Astrocyte of the hippocampus (primary cell): ENCODE data around the gene DACT2.
"Not testable (repeated sequence)": the region's sequence is repeated elsewhere in the genome, so short reads cannot be mapped to it uniquely, and the experiment has no call there.

Experiments used
- DNase-seq: peaks from one replicate; pipeline ENCODE4 v3.0.0; 2011; ENCODE audit warnings: low read depth, low spot score

DACT2 gene

DNA sequence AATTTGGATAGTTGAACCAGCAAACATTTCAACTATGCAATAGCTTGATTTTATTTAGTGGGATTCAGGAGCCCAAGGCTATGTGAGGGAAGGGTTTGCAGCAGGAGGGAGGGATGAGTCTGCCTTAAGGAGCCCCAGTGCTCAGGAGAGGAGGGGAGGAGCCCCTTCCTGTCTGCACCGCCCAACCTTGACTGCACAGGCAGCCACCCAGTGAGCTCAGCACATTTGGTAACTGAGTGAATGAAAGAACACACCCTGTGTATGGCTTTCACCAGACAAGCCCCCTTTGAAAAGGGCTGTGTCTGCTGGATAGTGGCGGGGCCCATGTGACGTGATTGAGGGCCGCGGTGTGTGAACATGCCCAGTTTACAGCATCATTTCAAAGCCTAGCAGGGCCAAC lies 17.0 kb downstream of the DACT2 start:
- no peak for DNase-seq

DNA sequence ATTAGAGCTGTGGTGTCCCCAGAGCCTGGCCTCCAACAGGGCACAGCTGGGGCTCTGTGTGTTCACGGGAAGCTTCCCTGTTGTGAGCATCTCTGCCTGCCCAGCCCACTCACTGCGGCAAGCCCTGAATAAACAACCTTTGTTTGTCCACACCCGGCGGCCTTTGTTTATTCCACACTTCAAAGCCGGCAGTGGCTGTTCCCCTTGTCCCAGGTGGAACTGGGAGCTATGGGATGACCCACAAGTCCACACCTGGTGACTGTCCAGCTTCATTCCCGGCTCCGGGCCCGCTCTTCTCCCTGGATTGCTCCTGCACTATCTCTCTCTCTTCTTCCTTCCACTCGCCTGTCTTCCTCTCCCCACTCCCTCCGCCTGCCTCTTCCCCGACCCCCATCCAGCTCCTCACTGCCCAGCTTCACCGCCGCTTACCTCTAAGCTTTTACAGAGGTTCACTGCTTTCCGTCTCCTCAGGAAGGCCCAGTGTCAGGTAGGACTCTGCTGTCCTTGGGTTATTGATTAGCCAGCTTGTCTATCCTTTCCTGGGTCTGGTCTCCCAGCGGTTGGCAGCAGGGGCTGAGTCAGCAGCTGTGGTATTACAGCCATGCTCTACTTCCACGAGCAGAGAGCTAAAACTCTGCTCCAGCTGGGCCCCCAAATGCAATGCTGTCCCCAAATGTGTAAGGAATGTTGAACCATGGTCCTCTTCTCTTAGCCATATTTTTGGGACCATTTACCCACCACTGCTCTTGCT lies 17.8 kb downstream of the DACT2 start:
- DNase-seq = no peak

DNA sequence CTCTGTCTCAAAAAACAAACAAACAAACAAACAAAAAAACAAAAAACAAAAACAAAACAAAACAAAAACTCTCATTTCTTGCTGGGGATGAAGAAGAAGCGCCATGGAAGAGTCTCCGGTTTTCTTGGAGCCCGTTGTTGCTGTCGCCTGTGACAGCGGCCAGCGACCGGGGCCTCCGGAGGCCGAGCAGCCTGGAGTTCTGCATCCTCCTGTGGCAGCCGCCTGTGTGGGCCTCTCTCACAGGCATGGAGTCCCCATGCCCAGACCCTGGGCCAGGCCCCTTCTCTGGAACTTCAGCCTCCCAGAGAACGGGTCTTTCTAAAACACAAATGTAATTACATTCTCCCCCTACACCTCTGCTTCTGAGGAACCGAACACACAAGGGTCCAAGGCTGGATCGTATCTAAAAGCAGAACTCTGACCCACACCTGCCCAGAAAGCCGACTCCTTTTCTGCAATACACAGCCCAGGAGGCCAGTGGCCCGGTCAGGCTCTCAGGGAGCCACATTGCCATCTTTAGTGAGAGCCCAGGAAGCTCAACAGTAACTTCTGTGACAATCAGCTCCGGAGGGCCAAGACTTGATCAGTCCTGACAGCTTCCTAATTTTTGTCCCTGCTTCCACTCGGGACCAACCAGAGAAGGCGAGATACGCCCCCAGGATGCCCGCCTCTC lies 18.5 kb downstream of the DACT2 start:
- DNase-seq = no peak

DNA sequence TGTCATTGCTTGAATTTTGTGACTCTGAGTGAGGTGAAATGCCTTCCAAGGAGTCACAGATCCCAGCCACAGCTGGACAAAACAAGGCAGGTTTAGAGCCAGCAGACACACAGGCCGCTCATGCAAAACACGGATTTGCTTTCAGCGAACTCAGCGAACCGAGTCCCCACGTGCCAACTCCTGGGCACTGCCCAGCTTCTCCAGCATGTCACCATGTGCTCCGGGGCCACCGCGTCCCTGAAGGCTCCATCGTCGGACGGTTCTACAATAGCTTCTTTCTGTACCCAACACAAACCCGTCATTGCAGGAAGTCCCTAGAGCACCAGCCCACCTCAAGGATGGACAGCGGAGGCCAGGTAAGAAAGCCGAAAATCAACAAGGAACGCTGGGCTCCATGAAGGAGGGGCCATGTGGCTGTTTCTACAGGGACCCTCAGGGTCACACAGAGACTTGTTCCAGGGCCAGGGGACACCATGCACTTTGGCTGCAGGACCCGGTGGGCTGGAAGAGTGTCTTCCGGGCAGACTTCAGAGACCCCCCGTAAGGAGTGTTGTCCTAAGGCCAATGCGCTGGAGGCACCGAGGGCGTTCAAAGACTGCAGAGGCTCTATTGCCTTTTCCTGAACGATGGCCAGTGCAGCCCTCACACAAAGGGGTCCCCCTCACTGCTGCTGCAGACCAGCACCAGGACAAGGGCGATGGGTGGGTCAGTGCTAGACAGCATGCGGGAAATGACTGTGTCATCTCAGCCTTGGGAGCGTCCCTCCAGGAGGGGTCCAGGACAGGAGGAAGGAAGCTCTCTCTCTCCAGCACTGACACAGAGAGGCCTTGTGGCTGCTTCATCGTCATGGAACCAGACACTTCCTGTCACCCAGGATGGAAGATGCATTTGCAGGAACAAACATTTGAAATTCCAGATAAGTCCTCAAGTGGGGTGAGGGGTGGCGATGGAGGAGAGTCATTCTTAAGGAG lies 19.8 kb downstream of the DACT2 start:
- DNase-seq = no peak

DNA sequence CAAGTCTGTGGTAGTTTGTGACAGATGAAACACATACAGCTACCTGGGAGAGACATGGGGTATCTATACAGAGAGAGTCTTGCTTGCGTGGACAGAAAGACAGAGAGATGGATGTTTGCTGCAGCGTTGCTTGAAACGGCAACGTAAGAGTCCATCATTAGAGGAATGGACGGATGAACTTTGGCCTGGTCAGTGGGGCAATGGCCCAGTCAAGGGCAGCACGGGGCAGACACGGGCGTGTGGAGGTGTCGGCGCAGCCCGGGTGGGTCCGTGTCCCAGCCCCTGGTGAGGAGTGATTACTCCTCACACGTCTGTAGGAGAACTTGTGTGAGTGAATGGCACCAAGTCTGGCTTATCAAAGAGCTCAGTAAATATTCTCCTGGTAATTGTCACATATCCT lies 21.9 kb downstream of the DACT2 start:
- DNase-seq = no peak

DNA sequence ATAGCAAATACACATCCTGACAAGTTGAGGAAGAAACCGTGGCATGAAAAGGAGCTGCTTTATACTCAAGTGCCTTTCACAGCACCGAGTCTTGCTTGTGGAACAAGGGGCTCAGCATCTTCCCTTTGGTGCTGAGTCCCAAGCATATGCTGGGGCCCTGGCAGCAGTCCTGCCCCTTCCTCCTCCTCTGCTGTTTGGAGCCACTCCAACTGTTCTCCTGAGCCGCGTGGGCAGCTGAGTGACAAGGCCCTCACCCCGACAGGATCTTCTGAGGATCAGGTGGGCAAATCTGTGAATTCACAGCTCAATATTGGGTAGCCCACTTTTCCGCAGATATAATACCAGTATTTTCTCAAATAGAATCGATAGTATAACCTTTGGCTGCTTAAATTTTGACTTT lies 24.7 kb downstream of the DACT2 start:
- DNase-seq = no peak

DNA sequence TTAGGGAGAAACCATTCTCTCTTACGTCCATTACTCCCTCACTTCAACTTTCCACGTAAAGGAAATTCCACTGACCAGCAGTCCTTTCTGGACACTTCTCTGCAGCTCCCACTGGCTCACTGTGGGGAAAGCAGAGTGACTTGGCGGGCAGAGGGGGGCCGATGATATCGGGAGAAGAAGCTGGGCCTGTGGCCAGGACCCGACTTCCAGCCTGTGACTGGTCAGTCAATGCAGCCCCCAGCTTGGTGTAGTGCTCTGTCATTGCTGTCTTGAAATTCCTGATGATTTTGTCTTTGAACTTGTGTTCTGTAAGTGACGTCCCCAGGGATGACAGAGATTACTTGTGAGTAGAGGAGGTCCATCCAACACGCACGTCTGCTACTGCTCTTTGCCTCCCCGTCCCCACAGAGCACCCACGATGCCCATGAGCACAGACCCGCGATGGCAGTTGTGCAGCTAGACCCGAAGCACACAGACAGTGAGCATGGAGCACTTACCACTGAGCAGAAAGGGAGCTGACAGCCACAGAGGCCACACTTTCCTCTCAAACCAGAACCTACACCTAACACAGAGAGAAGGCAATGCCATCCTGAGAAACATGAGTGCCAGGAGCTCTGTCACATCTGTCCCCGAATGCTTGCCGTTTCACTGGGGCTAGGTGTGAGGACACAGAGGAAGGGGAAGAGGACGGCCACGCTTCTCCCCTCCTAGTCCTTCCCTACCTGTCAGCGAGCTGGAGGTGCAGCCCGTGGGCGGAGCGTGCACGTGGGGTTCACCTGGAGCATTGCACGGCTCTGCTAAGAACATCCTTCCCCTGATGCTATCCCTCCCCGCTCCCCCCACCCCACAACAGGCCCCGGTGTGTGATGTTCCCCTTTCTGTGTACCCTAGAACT lies 25.7 kb downstream of the DACT2 start:
- DNase-seq = no peak

DNA sequence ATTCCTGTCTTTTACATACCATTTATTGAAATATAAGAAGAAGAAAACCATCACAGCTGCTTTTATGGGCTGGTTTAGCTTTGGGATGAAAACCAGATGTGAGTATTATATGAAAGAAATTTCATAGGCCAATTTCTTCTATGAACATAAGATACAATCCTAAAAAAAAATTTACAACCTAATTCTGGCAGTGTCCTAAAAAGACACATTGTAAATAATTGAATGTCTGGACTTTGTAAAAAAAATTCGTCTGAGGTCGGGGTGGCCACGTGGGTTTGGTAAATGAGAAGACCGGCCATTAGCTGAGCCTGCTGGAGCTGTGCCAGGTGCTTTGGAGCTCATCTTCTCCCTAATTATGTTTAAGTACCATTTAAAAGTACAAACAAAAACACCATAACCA lies 26.8 kb downstream of the DACT2 start:
- DNase-seq = no peak

DNA sequence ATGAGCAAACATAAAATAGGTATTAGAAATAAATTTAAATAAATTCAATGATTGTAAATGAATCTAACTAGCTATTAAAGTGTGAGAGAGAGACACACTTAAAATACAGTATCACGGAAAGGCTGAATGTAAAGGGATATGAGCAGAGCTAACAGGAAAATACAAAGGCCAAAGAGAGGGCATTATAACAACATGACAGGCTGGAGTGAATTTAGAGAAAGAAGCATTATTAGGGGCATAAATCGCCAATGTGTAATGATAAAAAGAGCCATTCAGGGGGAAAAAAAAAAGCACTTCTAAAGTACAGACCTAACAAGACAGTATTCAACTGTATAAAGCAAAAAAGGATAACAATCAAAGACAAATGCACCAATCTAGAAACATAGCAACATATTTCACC lies 28.1 kb downstream of the DACT2 start:
- DNase-seq = no peak

DNA sequence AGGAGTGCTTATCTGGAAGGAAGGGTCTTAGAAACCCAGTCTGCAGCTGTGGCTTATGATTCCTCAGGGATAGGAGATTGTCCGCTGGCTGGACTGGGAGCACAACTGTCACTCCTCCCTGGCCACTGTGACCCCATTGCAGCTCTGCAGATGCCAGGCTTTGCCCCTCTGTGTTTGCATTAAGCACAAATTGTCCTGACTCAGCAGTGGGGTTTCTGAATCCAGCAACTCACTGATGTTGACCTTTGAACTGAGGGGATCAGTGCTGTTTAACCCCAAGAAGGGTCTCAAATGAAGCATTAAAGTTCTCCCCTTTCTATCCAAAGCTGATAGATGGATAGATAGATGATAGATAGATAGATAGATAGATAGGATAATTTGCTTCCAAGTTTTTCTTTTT lies 29.5 kb downstream of the DACT2 start:
- DNase-seq = no peak

DNA sequence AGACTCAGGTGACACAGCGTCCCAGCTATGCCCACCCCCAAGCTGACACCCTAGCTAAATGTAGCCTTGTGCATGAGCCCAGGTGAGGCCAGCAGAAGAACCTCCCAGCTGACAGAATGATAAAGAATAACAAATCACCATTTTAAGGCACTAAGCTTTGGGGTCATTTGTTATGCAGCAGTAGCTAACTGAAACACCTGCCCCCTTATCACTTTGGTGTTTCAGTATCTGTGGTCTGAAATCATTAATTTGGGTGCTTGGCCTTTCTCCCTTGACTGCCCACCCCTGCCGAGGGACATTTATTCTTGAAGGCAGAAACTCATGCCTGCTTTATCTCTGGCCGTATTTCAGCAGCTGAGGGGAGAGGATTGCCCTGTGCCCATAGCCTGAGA lies 30.0 kb downstream of the DACT2 start:
- DNase-seq = no peak

DNA sequence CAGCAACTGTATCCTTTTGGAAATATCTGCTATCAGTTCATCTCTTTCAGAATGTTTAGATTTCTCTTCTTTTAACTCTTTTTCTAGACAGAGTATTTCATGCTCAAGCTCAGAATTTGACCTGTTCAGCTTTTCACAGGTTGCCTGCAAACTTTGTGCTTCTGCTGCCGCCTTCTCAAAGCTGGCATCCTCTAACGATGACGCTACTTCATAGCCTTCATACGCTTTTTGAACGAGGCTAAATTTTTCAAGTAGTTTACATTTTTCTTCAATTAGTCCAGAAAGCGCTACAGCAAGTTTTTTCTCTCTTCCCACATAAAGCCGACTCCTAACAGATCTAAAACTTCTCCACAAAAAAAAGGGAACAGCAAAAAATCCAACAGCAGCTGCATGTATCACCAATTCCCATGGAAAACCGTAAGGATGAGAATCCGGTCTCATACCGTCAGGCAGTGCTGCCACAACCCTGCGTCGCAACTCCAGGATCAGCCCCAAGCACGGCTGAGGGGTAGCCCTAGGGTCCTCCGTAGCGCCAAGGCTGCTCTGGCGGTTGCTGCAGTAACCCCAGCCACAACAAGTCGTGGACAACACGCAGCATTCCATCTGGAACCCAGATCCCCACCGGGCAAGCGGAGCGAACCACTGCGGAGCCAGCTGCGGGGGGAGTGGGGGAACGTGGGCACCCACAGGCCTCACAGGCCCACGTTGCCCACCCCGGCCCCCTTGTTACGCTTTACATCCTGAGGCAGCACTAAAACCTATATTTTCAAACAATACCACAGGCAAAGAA lies 30.6 kb downstream of the DACT2 start:
- DNase-seq = no peak

DNA sequence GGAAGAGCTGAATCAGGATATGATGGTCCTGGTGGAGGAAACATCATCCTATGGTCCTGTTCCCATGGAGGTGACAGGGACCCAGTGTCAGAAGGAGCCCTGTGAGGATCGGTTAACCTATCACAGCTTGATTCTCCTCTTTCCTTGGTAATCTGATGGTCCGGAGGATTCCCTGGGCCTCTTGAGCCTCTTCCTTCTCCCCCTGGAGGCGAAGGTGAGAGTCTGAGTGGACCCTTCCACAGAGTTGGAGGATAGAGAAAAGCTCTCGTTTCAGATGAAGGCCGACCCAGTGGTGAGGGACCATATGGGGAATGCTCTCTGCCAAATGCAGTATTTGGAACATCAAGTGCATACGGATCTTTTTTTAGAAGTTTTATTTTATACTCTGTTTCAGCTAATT lies 32.1 kb downstream of the DACT2 start:
- not testable (repeated sequence) for DNase-seq

DNA sequence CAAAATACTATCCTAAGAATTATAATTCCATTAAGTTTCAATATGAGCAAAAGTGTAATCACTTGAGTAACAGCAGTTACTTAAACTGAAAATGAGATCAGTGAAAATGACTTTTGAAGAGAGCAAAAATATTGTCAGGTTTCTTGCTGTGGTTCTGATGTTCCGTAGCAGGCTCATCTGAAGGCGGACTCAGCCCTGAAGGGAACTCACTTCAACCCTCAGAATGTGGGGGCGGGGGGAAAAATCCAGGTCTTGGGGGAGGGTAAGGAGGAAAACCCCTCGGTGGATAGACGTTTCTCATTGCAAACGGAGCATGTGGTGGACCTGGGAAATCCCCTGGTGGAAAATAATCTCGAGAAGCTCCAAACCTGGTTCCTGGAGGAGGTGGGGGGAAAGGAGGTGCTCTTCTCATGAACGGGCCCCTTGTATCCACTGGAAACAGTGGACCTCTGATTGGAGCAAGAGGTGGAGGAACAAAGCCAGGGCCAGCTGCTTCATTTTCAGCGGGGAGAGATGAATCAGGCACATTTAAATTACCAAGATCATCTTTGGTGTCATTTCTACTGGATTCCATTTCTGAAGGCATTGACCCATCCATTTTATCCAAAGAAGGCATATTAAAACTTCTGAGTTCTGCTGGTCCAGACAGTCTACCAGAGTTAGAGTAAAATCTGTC lies 32.7 kb downstream of the DACT2 start:
- not testable (repeated sequence) for DNase-seq

DNA sequence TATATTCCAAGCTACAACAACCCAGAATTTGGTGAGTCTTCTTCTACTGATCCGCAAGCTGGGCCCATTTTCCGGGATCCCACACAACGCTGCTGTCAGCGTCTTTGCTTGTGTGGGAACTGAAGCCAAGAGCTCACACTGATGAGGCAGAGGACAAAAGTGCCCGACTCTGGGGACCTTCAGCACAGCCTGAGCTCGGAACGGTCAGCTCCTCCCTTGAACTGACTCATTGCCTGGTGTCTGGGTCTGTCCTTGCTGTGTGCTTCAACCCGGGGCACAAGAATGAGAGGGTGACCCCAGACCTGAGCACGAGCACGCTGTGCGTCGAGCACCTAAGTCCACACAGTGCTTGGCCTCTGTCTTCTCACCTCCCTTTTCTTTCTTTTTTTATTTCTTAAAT lies 33.5 kb downstream of the DACT2 start:
- DNase-seq = no peak

DNA sequence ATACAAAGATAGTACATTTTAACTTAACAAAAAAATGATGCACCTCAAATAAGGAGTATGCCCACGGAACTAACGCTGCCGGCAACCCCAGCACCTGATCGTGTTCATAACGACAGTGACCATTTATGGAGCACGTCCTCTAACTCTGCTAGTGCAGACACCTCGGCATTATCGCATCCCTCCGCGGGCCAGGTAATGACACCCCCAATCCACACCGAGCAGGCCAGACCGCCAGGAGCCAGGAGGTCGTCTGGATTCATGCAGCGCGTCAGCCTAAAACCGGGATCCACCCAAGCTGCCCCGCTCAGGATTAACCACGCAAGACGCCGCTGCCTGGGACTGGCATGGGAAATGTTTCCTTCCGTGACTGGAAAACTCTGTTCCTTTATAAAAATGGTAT lies 34.1 kb downstream of the DACT2 start:
- DNase-seq = no peak

DNA sequence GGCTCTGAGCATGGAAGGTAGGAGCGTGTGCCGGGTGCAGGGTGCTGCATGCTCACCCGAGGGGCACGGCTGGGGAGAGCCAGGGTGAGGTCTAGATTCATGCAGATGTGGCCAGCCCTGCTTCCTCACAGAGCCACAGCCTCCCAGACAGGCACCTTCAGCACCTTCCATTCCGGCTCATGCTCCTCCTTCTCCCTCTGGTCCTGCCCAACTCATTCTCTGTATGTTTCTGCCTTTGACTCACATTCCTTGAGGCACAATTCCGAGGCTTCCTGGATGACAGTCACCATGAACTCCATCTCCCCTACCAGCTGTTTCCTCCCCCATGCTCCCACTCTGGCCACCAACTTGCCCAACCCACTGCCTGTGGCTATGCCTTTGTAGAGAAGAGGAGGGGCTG lies 35.4 kb downstream of the DACT2 start:
- no peak for DNase-seq

DNA sequence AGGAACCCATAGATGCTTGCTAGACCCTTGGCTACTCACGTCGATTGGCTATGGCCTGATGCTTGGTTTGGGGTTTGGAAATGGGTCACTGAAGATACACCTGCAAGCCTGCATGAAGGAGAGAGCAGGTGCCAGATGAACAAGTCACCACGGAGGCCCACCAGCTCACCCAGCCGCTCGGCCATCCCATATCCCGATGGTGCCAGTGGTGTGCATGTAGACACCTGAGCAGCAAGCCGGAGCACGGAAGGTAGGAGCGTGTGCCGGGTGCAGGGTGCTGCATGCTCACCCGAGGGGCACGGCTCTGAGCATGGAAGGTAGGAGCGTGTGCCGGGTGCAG lies 35.9 kb downstream of the DACT2 start:
- no peak for DNase-seq

DNA sequence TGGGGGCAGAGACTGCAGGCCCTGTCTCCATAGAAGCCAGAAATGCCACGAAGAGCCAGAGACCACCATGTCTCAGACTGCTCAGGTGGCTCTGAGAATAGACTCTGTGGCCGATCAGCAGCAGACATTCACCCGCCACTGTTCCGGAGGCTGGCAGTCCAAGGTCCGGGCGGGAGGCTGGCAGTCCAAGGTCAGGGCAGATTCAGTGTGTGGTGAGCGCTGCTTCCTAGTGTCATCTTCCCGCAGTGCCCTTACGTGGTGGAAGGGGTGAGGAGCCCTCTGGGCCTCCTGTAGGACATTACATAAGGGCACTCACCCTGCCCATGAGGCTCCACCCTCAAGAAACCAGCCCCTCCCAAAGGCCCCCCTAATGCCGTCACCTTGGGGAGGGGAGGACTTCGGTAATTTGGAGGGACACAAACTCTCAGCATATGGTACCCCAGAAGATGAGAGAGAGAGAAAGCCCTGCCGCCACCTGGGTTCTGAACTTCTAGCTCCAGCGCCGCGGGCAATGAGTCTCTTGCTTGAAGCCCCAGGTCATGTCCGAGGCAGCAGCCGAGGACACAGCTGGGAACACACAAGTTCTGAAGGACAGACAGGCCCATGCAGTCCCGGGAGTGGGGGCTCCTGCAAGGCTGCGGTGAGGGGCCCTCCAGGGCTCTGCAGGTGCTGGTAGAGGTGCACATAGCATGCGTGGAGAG lies 36.4 kb downstream of the DACT2 start:
- DNase-seq = no peak

DNA sequence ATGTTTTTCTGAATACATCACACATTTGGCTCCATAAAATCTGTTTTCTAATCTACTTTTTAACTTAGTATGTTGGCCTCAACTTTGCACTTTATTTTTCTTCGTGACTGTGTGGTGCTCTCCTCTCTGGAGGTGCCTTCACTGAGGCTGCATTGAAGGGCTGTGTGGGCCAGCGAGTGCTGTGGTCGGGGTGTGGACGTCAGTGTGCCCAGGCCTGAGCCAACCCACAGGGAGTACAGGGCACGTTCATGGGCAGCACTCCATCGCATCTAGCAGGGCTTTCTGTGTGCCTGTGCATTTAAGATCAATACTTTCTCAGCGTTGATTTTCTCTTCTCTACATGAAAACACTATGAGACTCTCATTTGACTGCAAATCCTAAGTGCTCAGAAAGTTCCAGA lies 37.8 kb downstream of the DACT2 start:
- DNase-seq = no peak
